HG02798 (cell line): ENCODE measurements around the gene TNFAIP8L1.

ENCODE experiments used
- ATAC-seq: cut with Tn5 transposase; IDR thresholded peaks from one replicate; pipeline ENCODE4 v1.9.1; 2021; ENCODE audit warnings: mild to moderate bottlenecking; ENCODE audit not compliant: unreplicated experiment, poor library complexity

The TNFAIP8L1 gene

GRCh38 chr19:4697304-4697703, 58.0 kb downstream of the TNFAIP8L1 start:
- ATAC-seq, result no peak

DNA sequence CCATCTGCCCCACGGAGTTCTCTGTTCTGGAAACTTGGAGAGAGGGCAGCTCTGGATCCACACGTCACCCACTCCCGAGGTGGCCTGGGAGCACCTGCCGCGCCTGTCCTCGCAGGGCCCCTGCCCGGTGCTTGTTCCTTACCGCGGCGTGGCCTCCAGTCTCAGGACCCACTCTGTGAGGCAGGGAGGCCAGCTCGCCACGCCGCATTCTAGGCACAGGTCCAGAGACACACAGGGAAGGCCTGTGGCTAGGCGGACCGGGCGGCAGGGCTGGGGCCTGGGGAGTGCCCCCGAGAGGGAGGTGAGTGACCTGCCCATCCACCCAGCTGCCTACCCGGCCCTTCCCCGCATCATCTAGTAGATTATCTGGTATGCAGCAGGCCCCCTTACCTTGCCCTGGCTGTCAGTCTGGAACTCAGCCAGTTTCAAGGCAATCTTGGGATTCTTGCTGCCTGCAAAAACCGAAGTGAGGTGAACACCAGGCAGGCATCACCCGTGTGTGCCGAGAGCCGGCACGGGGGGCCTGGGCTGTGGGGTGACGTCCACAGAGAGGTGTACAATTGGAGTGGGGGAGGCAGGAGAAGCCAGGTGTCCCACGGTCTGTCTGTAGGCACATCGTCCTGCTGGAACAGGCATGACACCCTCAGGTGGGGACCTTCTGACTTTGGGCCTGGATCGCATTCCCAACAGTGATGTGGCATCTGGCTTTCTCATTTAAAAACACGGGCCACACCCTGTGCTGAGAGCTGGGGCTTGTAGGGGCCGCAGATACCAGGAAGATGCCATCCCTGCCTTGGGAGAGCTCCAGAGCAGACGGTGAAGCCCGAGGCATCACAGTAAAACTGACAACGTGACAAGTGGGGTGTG, 60.7 kb downstream of the TNFAIP8L1 start:
- ATAC-seq, result no peak

GRCh38 chr19:4700693-4700970, 61.3 kb downstream of the TNFAIP8L1 start:
- ATAC-seq, result no peak

GRCh38 chr19:4701557-4701956, 62.2 kb downstream of the TNFAIP8L1 start:
- no peak for ATAC-seq

DNA sequence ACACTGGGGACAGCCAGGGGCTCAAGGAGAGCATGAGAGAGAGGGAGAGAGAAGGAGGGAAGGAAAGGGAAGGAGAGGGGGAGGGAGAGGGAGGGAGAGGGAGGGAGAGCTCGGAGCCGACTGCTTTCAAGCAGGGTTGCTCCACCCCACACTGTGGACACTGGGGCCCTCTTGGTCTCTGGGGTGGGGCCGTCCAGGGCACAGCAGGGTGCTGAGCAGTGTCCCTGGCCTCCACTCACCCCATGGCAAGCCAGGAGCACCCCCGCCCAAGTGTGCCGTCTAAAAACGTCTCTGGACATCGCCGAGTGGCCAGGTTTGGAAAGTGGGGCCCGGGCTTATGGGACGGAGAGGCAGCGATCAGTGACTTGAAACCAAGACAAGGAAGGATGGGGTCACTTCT, 63.4 kb downstream of the TNFAIP8L1 start:
- no peak for ATAC-seq

GRCh38 chr19:4703671-4704316, 64.5 kb downstream of the TNFAIP8L1 start:
- no peak for ATAC-seq

GRCh38 chr19:4704317-4704673, 65.0 kb downstream of the TNFAIP8L1 start:
- no peak for ATAC-seq
